Naive B cell (primary cell): ENCODE results near the gene ADGRB3. TPM values are rescaled to one million over a fixed set of nuclear protein-coding genes. Genes with fewer than 3 reads are reported as not detected.
"Not testable (repeated sequence)": the region's sequence is repeated elsewhere in the genome, so short reads cannot be mapped to it uniquely, and the experiment has no call there.

Experiments used
- ATAC-seq, 2 donors: fragments of 150-1000 bp; cut with Tn5 transposase; 2 replicates each; pipeline ENCODE4 v1.10.0; 2021; ENCODE audit warnings: low read depth in 2 of 2, mild to moderate bottlenecking in 2 of 2, moderate library complexity in 2 of 2
- DNase-seq: peaks from one replicate; pipeline ENCODE4 v3.0.0; 2022
- H3K27ac Mint-ChIP-seq, 6 donors: one replicate each; pipeline ENCODE4 v1.8.0; 2020 to 2022; ENCODE audit warnings: mild to moderate bottlenecking in 6 of 6, mixed read lengths in 6 of 6, moderate library complexity in 5 of 6, inconsistent platforms in 2 of 6
- H3K27me3 Mint-ChIP-seq, 3 donors: one replicate each; pipeline ENCODE4 v1.8.0; 2021 to 2022; ENCODE audit warnings: mixed read lengths in 3 of 3, mild to moderate bottlenecking in 1 of 3
- H3K36me3 Mint-ChIP-seq, 2 donors: one replicate each; pipeline ENCODE4 v1.8.0; 2020 to 2022; ENCODE audit warnings: mixed read lengths in 2 of 2, inconsistent platforms in 1 of 2, mild to moderate bottlenecking in 1 of 2
- H3K4me1 Mint-ChIP-seq, 3 donors: one replicate each; pipeline ENCODE4 v1.8.0; 2020 to 2022; ENCODE audit warnings: mixed read lengths in 3 of 3, inconsistent platforms in 1 of 3, mild to moderate bottlenecking in 1 of 3, moderate library complexity in 1 of 3
- H3K4me3 Mint-ChIP-seq, 8 donors: one replicate each; pipeline ENCODE4 v1.8.0; 2020 to 2022; ENCODE audit warnings: mild to moderate bottlenecking in 8 of 8, mixed read lengths in 8 of 8, moderate library complexity in 8 of 8, inconsistent platforms in 2 of 8
- H3K9me3 Mint-ChIP-seq, 7 donors: one replicate each; pipeline ENCODE4 v1.8.0; 2020 to 2022; ENCODE audit warnings: mixed read lengths in 7 of 7, mild to moderate bottlenecking in 5 of 7, inconsistent platforms in 2 of 7, moderate library complexity in 1 of 7
- polyA plus RNA-seq, 6 donors: library from polyadenylated mRNA; unstranded; fragments of 300-500 nt; fragmentation: Illumina TruSeq; gene quantifications; one replicate each; pipeline ENCODE4 v1.2.3, GENCODE V29; 2021; ENCODE audit warnings: low read depth in 6 of 6

ADGRB3 gene
- polyA plus RNA-seq, 6 donors from 2014 or later: not detected

DNA sequence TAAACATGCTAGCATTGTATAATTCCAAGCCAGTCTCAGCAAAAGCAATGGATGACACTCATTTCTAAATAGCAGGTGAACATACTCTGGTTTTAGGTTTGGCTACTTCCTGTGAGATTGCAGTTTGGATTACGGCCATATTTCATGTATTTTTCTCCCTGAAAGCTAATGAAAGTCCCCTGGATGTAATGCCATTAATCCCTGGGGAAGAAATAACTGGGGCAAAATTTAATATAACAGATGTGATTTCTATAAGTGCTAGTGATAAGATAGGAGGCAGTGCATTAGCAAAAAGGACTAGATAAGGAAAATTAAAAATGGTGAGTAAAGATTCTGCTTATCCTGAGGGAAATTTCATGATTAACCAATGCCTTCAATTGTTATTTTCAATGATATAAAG, 238.2 kb downstream of the ADGRB3 start:
- DNase-seq: no peak
- Mint-ChIP-seq H3K27me3 (no peaks in the 10 kb centered on the region), H3K9me3 (peaks cover 0 to 6% (median 0%) of the 10 kb centered on the region in 7 donors), H3K36me3 (no peaks in the 10 kb centered on the region), H3K27ac (no peak overlapping the region), H3K4me1 (no peaks in the 10 kb centered on the region), H3K4me3 (no peak overlapping the region)
- no peak for ATAC-seq

DNA sequence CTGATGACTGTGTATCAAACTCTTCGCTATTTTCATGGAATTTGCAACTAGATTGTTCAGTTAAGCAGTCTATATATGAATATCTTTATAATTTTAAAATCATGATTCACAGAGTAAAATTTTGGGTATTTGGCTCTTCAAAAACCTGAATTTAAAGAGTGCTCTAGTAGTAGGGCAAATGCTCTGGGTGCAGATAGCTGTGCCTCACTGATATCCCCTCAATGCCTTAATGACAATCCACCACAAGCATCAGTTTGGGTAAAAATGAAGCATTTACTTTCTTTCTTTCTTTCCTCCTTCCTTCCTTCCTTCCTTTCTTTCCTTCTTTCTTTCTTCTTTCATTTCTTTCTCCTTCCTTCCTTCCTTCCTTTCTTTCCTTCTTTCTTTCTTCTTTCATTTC, 239.7 kb downstream of the ADGRB3 start:
- no peaks in the 10 kb centered on the region for H3K36me3 Mint-ChIP-seq
- DNase-seq: no peak
- H3K9me3 Mint-ChIP-seq: peaks cover 0 to 2% (median 0%) of the 10 kb centered on the region in 7 donors
- H3K4me3 Mint-ChIP-seq: no peak overlapping the region
- H3K4me1 Mint-ChIP-seq: no peaks in the 10 kb centered on the region
- no peak for ATAC-seq
- no peaks in the 10 kb centered on the region for H3K27me3 Mint-ChIP-seq
- H3K27ac Mint-ChIP-seq: no peak overlapping the region

DNA sequence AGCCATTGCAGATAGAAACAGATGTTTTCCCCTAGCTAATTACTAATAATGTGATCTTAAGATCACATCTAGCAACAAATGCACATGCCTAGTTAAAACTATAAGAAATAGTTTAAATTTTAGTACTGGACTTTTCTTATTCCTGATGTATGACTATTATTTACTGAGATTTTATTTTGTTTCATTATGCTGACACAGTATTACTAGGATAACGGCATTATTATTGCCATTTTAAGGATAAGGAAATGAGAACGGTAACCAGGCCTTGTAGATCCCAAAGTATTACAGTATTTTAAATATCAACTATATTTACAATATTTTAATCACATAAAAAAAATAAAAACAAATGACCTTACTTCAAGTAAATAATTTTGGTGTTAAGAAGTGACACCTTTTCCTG, 240.3 kb downstream of the ADGRB3 start:
- DNase-seq (no peak), ATAC-seq (no peak)
- no peak overlapping the region for H3K4me3 Mint-ChIP-seq
- H3K9me3 Mint-ChIP-seq: peaks cover 0 to 2% (median 0%) of the 10 kb centered on the region in 7 donors
- H3K4me1 Mint-ChIP-seq: no peaks in the 10 kb centered on the region
- H3K36me3 Mint-ChIP-seq: no peaks in the 10 kb centered on the region
- H3K27me3 Mint-ChIP-seq: no peaks in the 10 kb centered on the region
- H3K27ac Mint-ChIP-seq: no peak overlapping the region

DNA sequence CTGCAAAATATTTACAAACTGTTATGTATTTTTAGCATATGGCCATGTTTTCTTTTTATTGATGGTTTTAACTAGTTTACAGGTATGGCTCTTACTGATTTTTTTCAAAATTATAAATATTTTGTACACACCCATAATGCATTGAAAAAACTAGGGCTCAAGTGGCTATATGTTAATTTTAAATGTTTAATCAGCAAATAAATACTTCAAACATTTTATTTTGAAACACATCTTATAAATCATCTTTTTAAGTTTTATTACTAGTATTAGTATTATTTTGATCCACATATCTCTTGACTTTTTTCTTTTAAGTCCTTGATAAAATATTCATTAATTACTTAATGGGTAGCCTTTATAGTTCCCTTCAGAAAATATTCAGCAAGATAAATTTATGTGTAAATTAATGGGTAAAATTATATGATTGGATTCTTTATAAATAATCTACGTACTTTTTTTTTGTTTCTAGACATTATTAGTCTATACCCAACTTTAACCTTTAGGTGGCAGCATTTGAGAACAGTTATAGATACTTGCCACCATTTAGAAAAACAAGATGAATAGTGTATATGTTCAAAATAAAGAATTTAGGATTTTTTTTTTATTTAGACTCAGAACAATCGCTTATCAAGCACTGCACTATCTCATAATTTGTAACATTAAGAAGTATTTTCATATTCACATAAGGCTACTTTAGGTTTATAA, 241.9 kb downstream of the ADGRB3 start:
- H3K9me3 Mint-ChIP-seq: peaks cover 0 to 2% (median 0%) of the 10 kb centered on the region in 7 donors
- no peak overlapping the region for H3K27ac Mint-ChIP-seq
- no peaks in the 10 kb centered on the region for H3K36me3 Mint-ChIP-seq
- H3K27me3 Mint-ChIP-seq: no peaks in the 10 kb centered on the region
- H3K4me3 Mint-ChIP-seq: no peak overlapping the region
- no peak for DNase-seq
- ATAC-seq: no peak
- no peaks in the 10 kb centered on the region for H3K4me1 Mint-ChIP-seq

- Mint-ChIP-seq H3K9me3 (peaks cover 0 to 2% (median 0%) of the 10 kb centered on the region in 7 donors), H3K36me3 (no peaks in the 10 kb centered on the region), H3K4me1 (no peaks in the 10 kb centered on the region), H3K27ac (no peak overlapping the region), H3K4me3 (no peak overlapping the region), H3K27me3 (no peaks in the 10 kb centered on the region)
- no peak for ATAC-seq
- no peak for DNase-seq
Observed at GRCh38 chr6:68880050-68880813, 245.2 kb downstream of the ADGRB3 start.

- not testable (repeated sequence) for ATAC-seq, H3K9me3 Mint-ChIP-seq, H3K27me3 Mint-ChIP-seq, H3K36me3 Mint-ChIP-seq, DNase-seq, H3K27ac Mint-ChIP-seq, H3K4me1 Mint-ChIP-seq
- H3K4me3 Mint-ChIP-seq: peak overlapping the region in 1 of 8 donors; percentile 29
Observed at GRCh38 chr6:68883325-68883724, 248.2 kb downstream of the ADGRB3 start.

DNA sequence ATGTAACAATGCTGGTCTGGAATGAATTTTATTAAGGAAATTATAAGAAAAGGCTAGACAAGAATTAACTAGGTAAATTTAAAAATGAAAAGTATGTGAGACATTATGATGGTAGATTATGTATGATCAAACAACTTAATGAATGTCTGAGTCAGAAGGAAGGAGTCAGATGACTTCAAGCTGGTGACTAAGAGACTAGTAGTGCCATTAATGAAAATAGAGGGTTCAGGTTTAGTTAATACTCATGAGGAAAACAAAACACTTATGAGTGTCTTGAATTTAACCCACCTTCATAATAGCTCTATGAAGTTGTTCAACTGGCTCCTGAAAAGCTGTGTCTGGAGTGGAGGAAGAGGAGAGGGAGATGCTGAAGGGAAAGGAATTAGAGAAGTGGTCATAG, 256.3 kb downstream of the ADGRB3 start:
- DNase-seq (no peak), ATAC-seq (no peak)
- H3K27ac Mint-ChIP-seq: no peak overlapping the region
- no peak overlapping the region for H3K4me3 Mint-ChIP-seq
- H3K9me3 Mint-ChIP-seq: peaks cover 0 to 3% (median 0%) of the 10 kb centered on the region in 7 donors
- no peaks in the 10 kb centered on the region for H3K36me3 Mint-ChIP-seq
- no peaks in the 10 kb centered on the region for H3K4me1 Mint-ChIP-seq
- H3K27me3 Mint-ChIP-seq: no peaks in the 10 kb centered on the region

GRCh38 chr6:68892452-68892851, 257.4 kb downstream of the ADGRB3 start:
- H3K4me3 Mint-ChIP-seq: no peak overlapping the region
- ATAC-seq (no peak), DNase-seq (no peak)
- H3K9me3 Mint-ChIP-seq: peaks cover 0 to 5% (median 2%) of the 10 kb centered on the region in 7 donors
- no peaks in the 10 kb centered on the region for H3K27me3 Mint-ChIP-seq
- H3K4me1 Mint-ChIP-seq: no peaks in the 10 kb centered on the region
- H3K36me3 Mint-ChIP-seq: no peaks in the 10 kb centered on the region
- H3K27ac Mint-ChIP-seq: no peak overlapping the region

GRCh38 chr6:68895929-68896328, 260.8 kb downstream of the ADGRB3 start:
- DNase-seq: no peak
- Mint-ChIP-seq H3K9me3 (peaks cover 0 to 5% (median 2%) of the 10 kb centered on the region in 7 donors), H3K27me3 (no peaks in the 10 kb centered on the region), H3K36me3 (no peaks in the 10 kb centered on the region), H3K27ac (no peak overlapping the region), H3K4me1 (no peaks in the 10 kb centered on the region), H3K4me3 (no peak overlapping the region)
- ATAC-seq: no peak

DNA sequence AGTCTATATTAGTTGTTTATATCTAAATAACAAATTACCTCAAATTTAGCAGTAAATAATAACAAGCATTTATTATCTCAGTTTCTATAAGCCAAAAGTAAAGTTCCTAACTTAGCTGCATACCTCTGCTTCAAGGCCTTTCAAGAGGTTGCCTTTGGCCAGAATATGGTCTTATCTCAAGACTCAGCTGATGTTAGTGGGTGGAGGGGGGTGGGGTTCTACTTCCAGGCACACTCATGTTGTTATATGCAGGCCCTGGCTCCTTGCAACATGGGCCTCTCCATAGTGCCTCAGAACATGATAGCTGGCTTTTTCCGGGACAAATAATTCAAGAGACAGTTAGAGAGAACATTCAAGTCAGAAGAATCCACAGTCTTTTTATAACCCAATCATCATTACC, 266.0 kb downstream of the ADGRB3 start:
- H3K27ac Mint-ChIP-seq: no peak overlapping the region
- peaks cover 0 to 5% (median 2%) of the 10 kb centered on the region in 7 donors for H3K9me3 Mint-ChIP-seq
- ATAC-seq: no peak
- no peaks in the 10 kb centered on the region for H3K27me3 Mint-ChIP-seq
- no peak for DNase-seq
- H3K4me1 Mint-ChIP-seq: no peaks in the 10 kb centered on the region
- H3K4me3 Mint-ChIP-seq: no peak overlapping the region
- no peaks in the 10 kb centered on the region for H3K36me3 Mint-ChIP-seq

DNA sequence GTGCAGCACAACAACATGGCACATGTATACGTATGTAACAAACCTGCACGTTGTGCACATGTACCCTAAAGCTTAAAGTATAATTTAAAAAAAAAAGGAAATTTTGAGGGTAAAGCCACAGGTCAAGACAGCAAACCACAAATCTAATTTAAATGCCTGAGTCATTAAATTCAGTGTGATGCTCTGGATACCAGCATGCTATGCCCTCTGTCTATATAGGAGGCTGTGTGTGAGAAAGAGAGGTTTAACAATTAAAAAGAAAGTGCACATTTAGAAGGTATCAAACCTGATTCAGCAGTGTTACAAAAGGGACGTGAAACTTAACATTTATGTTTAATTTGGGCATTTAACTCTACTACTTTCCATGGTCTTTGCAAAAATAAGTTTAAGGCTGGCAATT, 276.3 kb downstream of the ADGRB3 start:
- DNase-seq: no peak
- Mint-ChIP-seq H3K4me3 (no peak overlapping the region), H3K4me1 (no peaks in the 10 kb centered on the region), H3K27ac (no peak overlapping the region), H3K27me3 (no peaks in the 10 kb centered on the region), H3K36me3 (no peaks in the 10 kb centered on the region), H3K9me3 (peaks cover 0 to 6% (median 3%) of the 10 kb centered on the region in 7 donors)
- no peak for ATAC-seq

- DNase-seq (no peak), ATAC-seq (no peak)
- Mint-ChIP-seq H3K9me3 (peaks cover 0 to 6% (median 3%) of the 10 kb centered on the region in 7 donors), H3K27ac (no peak overlapping the region), H3K27me3 (no peaks in the 10 kb centered on the region), H3K36me3 (no peaks in the 10 kb centered on the region), H3K4me3 (no peak overlapping the region), H3K4me1 (no peaks in the 10 kb centered on the region)
Observed at GRCh38 chr6:68911811-68912210, 276.7 kb downstream of the ADGRB3 start.

DNA sequence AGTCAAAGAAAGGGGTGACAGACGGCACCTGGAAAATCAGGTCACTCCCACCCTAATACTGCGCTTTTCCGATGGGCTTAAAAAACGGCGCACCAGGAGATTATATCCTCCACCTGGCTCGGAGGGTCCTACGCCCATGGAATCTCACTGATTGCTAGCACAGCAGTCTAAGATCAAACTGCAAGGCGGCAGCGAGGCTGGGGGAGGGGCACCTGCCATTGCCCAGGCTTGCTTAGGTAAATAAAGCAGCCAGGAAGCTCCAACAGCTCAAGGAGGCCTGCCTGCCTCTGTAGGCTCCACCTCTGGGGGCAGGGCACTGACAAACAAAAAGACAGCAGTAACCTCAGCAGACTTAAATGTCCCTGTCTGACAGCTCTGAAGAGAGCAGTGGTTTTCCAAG, 277.7 kb downstream of the ADGRB3 start:
- not testable (repeated sequence) for H3K4me1 Mint-ChIP-seq, H3K27ac Mint-ChIP-seq, H3K36me3 Mint-ChIP-seq, ATAC-seq, H3K4me3 Mint-ChIP-seq, H3K27me3 Mint-ChIP-seq, DNase-seq, H3K9me3 Mint-ChIP-seq

- H3K36me3 Mint-ChIP-seq: no peaks in the 10 kb centered on the region
- H3K27me3 Mint-ChIP-seq: no peaks in the 10 kb centered on the region
- H3K4me3 Mint-ChIP-seq: no peak overlapping the region
- no peak overlapping the region for H3K27ac Mint-ChIP-seq
- DNase-seq (no peak), ATAC-seq (no peak)
- no peaks in the 10 kb centered on the region for H3K4me1 Mint-ChIP-seq
- peaks cover 0 to 7% (median 4%) of the 10 kb centered on the region in 7 donors for H3K9me3 Mint-ChIP-seq
Observed at GRCh38 chr6:68915586-68915985, 280.5 kb downstream of the ADGRB3 start.
